Body of pancreas (tissue), 4 donors: Measurements from ENCODE around the gene VPS13C. TPM values are rescaled to one million over a fixed set of nuclear protein-coding genes. Genes with fewer than 3 reads are reported as not detected.

Experiments
- ATAC-seq: fragments of 150-250 bp; one replicate; pipeline ENCODE4 v1.9.1; 2016
- DNase-seq, 4 donors: peaks; one replicate each; pipeline ENCODE4 v3.0.0-alpha.2; 2019
- H3K27ac ChIP-seq, 4 donors: fragments of 200-600 bp; sonication (generic); 1 replicate in 3 of 4; 2 replicates in 1 of 4; pipeline versions ENCODE4 v1.5.1 to v1.6.1; 2016 to 2019; ENCODE audit warnings: mild to moderate bottlenecking in 1 of 4, mixed read lengths in 1 of 4, moderate library complexity in 1 of 4
- H3K27me3 ChIP-seq, 2 donors: fragments of 200-600 bp; sonication (generic); one replicate each; pipeline ENCODE4 v1.6.0; 2016; ENCODE audit warnings: mild to moderate bottlenecking in 1 of 2
- H3K36me3 ChIP-seq, 2 donors: fragments of 200-600 bp; sonication (generic); replicated peaks in 1 of 2; 2 replicates each; pipeline ENCODE4 v1.5.1; 2016; ENCODE audit warnings: low read depth in 2 of 2; ENCODE audit not compliant: insufficient read depth in 1 of 2
- H3K4me1 ChIP-seq: fragments of 200-600 bp; sonication (generic); one replicate; pipeline ENCODE4 v1.6.0; 2016
- H3K4me3 ChIP-seq, 2 donors: fragments of 200-600 bp; sonication (generic); 1 replicate in 1 of 2; 2 replicates in 1 of 2; pipeline ENCODE4 v1.5.1; 2016 to 2019
- H3K9me3 ChIP-seq, 3 donors: fragments of 200-600 bp; sonication (generic); 1 replicate in 2 of 3; 2 replicates in 1 of 3; pipeline ENCODE4 v1.5.1; 2016
- POLR2A ChIP-seq, 3 donors: fragments of 450-650 bp; IDR thresholded peaks; one replicate each; pipeline ENCODE4 v1.6.1; 2016; ENCODE audit warnings: antibody characterized with exemption in 3 of 3, mild to moderate bottlenecking in 2 of 3
- WGBS, 2 donors: methylation state at CpG; one replicate each; pipeline ENCODE4 v1.1.5; 2017; 5-methylcytosine and 5-hydroxymethylcytosine counted together
- intact Hi-C: fragments of 100-400 bp; cut with DNase I; formaldehyde crosslinking; loops from one replicate; pipeline ENCODE4 v1.15.1; 2023
- total RNA-seq, 2 donors: library from RNA; depleted of rRNA; stranded (reverse); fragments of >200 nt; gene quantifications; one replicate each; pipeline ENCODE4 v1.1.0, GENCODE V29; 2016
- TF ChIP-seq, protein P1 (sequence below), 7 experiments: fragments of 450-650 bp in 4 of 7; fragments of 200-600 bp in 3 of 7; sonication (generic) in 3 of 7; IDR thresholded peaks; one replicate each; pipeline ENCODE4 v1.5.1; 2016 to 2019; ENCODE audit warnings: antibody characterized with exemption in 7 of 7

The VPS13C gene
- total RNA-seq, 2 donors from 2014 or later, result 67.2 to 68.6 TPM

- WGBS, 2 donors, result 51 to 77% methylated on average over 6 to 7 of the region's 7 CpGs
- TF ChIP-seq, protein P1, sequence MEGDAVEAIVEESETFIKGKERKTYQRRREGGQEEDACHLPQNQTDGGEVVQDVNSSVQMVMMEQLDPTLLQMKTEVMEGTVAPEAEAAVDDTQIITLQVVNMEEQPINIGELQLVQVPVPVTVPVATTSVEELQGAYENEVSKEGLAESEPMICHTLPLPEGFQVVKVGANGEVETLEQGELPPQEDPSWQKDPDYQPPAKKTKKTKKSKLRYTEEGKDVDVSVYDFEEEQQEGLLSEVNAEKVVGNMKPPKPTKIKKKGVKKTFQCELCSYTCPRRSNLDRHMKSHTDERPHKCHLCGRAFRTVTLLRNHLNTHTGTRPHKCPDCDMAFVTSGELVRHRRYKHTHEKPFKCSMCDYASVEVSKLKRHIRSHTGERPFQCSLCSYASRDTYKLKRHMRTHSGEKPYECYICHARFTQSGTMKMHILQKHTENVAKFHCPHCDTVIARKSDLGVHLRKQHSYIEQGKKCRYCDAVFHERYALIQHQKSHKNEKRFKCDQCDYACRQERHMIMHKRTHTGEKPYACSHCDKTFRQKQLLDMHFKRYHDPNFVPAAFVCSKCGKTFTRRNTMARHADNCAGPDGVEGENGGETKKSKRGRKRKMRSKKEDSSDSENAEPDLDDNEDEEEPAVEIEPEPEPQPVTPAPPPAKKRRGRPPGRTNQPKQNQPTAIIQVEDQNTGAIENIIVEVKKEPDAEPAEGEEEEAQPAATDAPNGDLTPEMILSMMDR (IDR thresholded peaks at IDR 0.05), result no peak
- TF ChIP-seq POLR2A (IDR thresholded peaks at IDR 0.05), result no peak
- intact Hi-C loops, result no loop called here
- H3K4me3 ChIP-seq, result no peak overlapping the region
- H3K4me1 ChIP-seq, result no peaks in the 10 kb centered on the region
- no peak overlapping the region for H3K27ac ChIP-seq
- ATAC-seq (no peak), DNase-seq (no peak)
- H3K27me3 ChIP-seq, result no peaks in the 10 kb centered on the region
- no peaks in the 10 kb centered on the region for H3K9me3 ChIP-seq
- no peaks in the 10 kb centered on the region for H3K36me3 ChIP-seq
Observed at GRCh38 chr15:61816856-61817255, 243.4 kb downstream of the VPS13C start.

- TF ChIP-seq, protein P1 (IDR thresholded peaks at IDR 0.05), result no peak
- no peak for TF ChIP-seq POLR2A (IDR thresholded peaks at IDR 0.05)
- WGBS, 2 donors, result 76 to 85% methylated on average over 12 of the region's 12 CpGs
- no peak overlapping the region for H3K27ac ChIP-seq
- H3K4me1 ChIP-seq, result no peaks in the 10 kb centered on the region
- no peaks in the 10 kb centered on the region for H3K9me3 ChIP-seq
- no peaks in the 10 kb centered on the region for H3K27me3 ChIP-seq
- ATAC-seq (no peak), DNase-seq (no peak)
- intact Hi-C loops, result no loop called here
- H3K4me3 ChIP-seq, result no peak overlapping the region
- H3K36me3 ChIP-seq, result no peaks in the 10 kb centered on the region
Observed at GRCh38 chr15:61815356-61816083, 244.7 kb downstream of the VPS13C start.

DNA sequence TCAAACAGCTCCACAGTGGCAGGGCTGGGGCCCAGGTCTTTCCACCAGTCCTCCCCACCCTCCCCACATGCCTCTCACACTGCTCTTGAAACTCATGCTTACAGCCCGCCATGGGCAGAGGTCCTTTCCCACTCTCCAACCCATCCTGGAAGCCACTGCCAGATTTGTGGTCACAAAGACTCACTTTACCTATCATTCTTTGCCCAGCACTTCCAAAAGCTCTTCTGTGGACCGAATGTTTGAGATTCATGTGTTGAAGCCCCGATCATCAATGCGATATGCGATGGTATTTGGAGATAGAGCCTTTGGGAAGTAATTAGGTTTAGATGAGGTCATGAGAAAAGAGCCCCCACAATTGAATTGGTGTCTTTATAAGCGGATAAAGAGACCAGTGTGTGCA is 247.8 kb downstream of the VPS13C start:
- ATAC-seq, result no peak
- H3K4me3 ChIP-seq, result no peak overlapping the region
- H3K36me3 ChIP-seq, result no peaks in the 10 kb centered on the region
- intact Hi-C loops, result no loop called here
- H3K27me3 ChIP-seq, result no peaks in the 10 kb centered on the region
- TF ChIP-seq, protein P1 (IDR thresholded peaks at IDR 0.05), result no peak
- no peak for TF ChIP-seq POLR2A (IDR thresholded peaks at IDR 0.05)
- H3K27ac ChIP-seq, result no peak overlapping the region
- WGBS, 2 donors, result 88% methylated on average over 6 of the region's 6 CpGs
- no peaks in the 10 kb centered on the region for H3K9me3 ChIP-seq
- no peak for DNase-seq
- H3K4me1 ChIP-seq, result no peaks in the 10 kb centered on the region

DNA sequence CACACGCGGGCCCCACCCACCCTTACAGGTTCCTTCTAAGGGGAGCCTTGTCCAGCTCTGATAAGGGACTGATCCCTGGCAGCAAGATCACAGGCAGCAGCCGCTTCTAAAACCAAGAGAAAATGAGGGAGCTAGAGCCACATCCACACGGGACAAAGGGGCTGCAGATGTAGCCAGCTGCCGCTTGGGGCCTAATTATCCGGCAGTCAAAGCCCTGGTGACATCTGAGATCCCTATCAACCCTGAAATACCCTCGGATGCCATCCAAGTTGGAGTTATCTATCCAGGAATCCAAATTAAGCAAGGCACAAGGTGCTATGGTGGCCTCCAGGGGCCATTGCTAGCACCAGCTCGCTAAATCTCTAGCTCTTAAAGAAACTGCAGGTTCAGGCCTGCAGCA is 248.3 kb downstream of the VPS13C start:
- DNase-seq (no peak), ATAC-seq (no peak)
- Histone ChIP-seq H3K36me3 (no peaks in the 10 kb centered on the region), H3K27me3 (no peaks in the 10 kb centered on the region), H3K27ac (no peak overlapping the region), H3K4me1 (no peaks in the 10 kb centered on the region), H3K4me3 (no peak overlapping the region), H3K9me3 (no peaks in the 10 kb centered on the region)
- no peak for TF ChIP-seq POLR2A (IDR thresholded peaks at IDR 0.05)
- TF ChIP-seq, protein P1 (IDR thresholded peaks at IDR 0.05), result no peak
- intact Hi-C loops, result no loop called here
- WGBS, 2 donors, result 79 to 80% methylated on average over 6 to 8 of the region's 8 CpGs

DNA sequence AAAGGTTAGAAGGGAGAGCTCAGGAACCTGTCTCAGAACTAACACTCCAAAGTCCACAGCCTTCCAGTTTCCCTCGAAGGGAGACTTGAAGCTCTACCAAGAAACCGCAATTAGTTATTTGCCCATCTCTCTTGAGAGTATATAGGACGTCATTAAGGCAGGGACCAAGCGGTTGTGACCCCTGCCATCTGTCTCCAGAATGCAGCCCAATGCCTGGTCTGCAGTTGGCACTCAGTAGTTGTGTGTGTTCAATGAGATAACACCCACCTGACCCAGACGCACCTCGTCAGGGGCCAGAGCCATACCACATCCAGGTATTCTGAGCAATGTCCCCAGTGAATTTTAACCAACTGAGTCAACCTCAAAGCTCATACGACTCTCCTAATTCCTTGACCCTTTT is 251.0 kb downstream of the VPS13C start:
- H3K4me3 ChIP-seq, result no peak overlapping the region
- no peaks in the 10 kb centered on the region for H3K4me1 ChIP-seq
- intact Hi-C loops, result no loop called here
- ATAC-seq (no peak), DNase-seq (no peak)
- 72 to 79% methylated on average over 6 to 7 of the region's 7 CpGs for WGBS, 2 donors
- TF ChIP-seq, protein P1 (IDR thresholded peaks at IDR 0.05), result no peak
- no peak for TF ChIP-seq POLR2A (IDR thresholded peaks at IDR 0.05)
- no peaks in the 10 kb centered on the region for H3K27me3 ChIP-seq
- no peaks in the 10 kb centered on the region for H3K9me3 ChIP-seq
- H3K36me3 ChIP-seq, result no peaks in the 10 kb centered on the region
- H3K27ac ChIP-seq, result no peak overlapping the region
